HG02759 (cell line): Measurements from ENCODE around the gene CLTB.
"Not testable (repeated sequence)": the region's sequence is repeated elsewhere in the genome, so short reads cannot be mapped to it uniquely, and the experiment has no call there.

Experiments used
- ATAC-seq: cut with Tn5 transposase; IDR thresholded peaks from one replicate; pipeline ENCODE4 v1.9.1; 2021; ENCODE audit warnings: mild to moderate bottlenecking, moderate library complexity; ENCODE audit not compliant: unreplicated experiment

Gene CLTB

DNA sequence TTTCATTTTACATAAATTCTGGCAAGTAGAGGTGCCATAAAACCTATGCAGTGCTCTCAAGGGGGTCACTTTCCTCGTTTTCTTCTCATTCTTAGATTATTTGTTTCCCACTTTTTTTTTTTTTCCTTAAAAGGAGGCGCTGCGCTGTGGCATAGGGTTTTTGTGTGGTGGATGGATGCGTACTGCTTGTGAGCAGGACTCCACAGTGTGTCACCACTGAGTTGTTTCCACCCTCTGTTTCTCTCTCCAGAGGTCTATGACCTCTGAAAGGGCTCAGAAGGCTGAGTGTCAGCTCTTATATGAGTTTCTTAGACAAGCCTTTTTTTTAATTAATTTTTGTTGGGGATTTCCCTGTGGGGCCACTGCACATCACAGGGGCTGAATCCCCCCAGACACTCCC lies 13.6 kb upstream of the CLTB start:
- ATAC-seq, result no peak

DNA sequence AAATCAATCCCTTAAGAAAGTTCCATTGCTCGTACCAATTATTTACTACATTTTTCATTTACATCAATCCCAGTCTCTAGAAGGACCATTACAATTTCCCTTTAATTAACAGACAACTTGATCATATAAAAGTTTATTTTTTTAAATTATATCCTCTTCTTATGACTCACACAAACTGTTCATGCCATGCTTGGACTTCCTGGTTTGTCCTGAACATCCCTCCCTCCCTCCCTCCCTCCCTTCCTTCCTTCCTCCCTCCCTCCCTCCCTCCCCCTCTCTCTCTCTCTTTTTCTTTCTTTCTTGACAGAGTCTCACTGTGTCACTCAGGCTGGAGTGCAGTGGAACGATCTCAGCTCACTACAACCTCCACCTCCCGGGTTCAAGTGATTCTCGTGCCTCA lies 11.6 kb upstream of the CLTB start:
- ATAC-seq, result no peak

DNA sequence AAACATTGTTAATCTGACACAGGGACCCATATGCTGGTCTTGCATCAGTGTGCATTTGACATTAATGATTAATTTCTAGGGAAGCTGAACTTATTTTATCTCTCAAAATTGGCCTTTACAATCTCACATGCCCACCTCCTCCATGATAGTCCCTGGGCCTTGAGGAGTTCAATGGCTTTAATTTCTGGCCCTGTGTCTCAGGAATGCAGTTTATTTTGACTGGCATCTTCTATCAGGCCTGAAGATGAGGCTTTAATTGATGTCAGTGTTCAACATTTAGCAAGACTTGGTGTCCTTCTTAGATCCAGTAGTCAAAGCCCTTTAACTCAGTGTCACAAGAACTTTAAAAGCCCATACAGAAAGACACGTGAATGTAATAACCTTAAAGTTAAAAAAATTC lies 10.5 kb upstream of the CLTB start:
- ATAC-seq, result no peak

DNA sequence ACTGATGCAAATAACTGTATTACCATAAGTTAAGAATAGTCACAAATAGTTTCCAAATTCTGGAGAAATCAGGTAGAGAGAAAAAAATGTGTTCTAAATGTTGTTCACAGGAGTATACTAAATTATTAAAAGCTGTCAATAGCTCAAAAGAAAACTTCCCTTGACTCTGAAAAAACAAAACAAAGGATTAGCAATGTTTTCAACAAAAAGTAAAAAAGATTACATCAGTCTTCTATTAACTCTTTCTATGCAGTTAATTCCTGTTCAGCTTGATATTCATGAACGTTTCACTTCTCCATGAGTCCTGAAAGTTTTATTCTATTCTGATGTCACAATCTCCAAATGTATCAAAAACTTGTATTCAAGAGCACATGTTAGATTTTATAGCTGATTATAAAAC lies 9.5 kb upstream of the CLTB start:
- ATAC-seq, result no peak

DNA sequence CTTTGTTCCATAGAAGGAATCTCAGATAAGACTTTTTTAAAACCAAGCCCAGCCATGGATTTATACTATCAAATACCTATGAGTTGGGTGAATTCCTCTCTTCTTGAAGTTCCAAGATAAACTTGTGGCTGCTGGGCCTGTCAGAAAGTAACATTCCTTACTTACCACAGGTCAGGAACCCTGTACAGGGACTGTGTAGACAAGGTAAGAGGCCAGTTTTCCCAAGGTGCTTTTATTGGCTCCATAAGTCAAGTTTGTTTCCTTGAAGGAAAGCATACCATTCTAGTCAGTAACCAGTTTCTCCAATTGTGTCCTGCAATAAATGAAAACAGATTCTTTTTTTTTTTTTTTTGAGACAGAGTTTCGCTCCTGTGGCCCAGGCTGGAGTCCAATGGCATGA lies 8.8 kb upstream of the CLTB start:
- no peak for ATAC-seq

- no peak for ATAC-seq
Observed at GRCh38 chr5:176424181-176424580, 7.8 kb upstream of the CLTB start.

GRCh38 chr5:176420972-176421544 lies 4.7 kb upstream of the CLTB start:
- no peak for ATAC-seq

DNA sequence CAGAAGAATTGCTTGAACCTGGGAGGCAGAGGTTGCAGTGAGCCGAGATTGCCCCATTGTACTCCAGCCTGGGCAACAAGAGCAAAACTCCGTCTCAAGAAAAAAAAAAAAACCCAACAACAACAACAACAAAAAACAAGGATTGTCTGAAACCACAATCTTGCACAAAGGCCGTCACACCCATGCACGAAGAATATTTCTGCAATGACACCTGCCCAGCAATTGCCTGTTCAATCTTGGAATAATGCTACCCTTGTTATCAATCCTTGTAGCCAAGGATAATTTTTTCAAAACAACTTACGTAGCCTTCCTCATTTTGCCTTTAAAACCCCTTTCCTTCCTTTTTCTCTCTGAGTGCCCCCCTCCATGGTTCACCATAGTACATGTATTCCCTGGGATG lies 3.7 kb upstream of the CLTB start:
- no peak for ATAC-seq

DNA sequence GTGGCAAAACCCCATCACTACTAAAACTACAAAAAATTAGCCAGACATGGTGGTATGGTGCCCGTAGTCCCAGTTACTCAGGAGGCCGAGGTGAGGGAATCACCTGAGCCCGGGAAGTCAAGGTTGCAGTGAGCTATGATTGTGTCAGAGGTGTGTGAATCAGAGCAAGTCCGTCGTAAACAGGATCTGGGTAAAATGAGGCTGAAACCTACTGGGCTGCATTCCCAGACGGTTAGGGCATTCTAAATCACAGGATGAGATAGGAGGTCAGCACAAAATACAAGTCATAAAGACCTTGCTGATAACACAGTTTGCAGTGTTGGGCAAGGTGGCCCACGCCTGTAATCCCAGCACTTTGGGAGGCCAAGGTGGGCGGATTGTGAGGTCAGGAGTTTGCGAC lies 1.9 kb upstream of the CLTB start:
- ATAC-seq, result no peak

GRCh38 chr5:176416965-176417364 lies 626 bp upstream of the CLTB start:
- no peak for ATAC-seq

- ATAC-seq, result no peak
Observed at GRCh38 chr5:176415240-176415951, 943 bp downstream of the CLTB start.

GRCh38 chr5:176414704-176415103 lies 1.6 kb downstream of the CLTB start:
- ATAC-seq, result no peak

DNA sequence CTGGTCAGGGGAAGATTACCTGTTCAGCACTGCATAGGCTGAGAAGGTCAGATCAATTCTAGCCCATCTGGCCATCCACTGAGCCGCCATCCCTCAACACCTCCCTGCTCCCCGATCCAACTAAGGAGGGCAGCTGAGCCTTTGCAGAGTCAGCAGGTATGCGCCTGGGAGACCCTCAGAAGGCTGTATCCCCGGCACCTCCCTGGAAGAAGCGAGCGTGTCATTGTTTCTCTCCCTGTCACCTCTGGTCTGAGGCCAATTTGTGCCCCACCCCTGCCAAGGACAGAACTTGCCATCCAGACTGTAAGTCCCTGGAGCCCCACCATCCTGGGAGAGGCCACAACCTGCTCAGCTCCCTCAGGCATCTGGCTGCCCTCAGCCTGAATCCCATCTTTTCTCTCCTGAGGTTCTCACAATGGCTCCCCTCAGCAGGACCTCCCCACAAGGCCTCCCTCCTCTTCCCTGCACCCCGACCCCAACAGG lies 2.6 kb downstream of the CLTB start:
- ATAC-seq, result no peak

GRCh38 chr5:176413255-176413565 lies 3.1 kb downstream of the CLTB start:
- ATAC-seq, result no peak

DNA sequence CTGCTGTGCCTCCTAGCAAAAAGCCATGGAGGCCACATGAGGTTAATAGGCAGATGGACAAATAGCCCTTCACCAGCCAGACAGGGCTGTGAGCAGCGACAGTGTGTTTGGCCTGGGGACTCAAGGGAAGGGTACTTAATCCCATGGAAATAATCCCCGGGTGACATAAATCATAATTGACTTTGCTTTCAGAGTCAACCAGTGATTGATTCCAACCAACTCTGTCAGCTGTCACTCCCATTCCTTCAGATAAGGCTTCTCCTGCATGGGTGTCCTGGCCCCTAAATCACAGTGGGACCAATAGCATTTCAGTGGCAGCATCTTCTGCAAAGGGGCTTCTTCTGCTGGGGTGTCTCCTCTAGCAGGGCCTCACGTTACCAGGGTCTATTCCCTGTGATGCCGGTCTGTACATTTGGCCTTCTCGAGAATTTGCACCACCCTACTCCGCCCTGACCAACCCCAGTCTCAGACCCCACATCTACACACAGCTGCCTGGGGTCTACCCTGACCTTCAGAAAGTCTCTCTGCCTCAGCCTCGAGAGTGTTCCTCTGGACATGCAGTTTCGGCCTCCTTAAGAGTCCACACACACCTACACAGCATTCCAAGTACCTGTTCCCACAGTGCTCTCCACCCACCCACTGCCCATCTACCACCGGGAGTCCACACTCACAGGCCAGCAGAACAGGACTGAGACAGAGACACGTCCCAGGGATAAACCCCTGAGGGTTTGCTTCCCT lies 3.7 kb downstream of the CLTB start:
- ATAC-seq, result no peak

- no peak for ATAC-seq
Observed at GRCh38 chr5:176410486-176411180, 5.7 kb downstream of the CLTB start.

GRCh38 chr5:176409765-176410164 lies 6.6 kb downstream of the CLTB start:
- ATAC-seq, result no peak

GRCh38 chr5:176408590-176408989 lies 7.7 kb downstream of the CLTB start:
- no peak for ATAC-seq

DNA sequence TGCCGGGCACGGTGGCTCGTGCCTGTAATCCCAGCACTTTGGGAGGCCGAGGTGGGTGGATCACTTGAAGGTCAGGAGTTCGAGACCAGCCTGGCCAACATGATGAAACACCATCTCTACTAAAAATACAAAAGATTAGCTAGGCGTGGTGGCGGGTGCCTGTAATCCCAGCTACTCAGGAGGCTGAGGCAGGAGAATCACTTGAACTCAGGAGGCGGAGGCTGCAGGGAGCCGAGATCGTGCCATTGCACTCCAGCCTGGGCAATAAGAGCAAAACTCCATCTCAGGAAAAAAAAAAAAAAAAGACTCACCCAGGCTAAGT lies 8.1 kb downstream of the CLTB start:
- not testable (repeated sequence) for ATAC-seq

GRCh38 chr5:176407456-176408251 lies 8.7 kb downstream of the CLTB start:
- no peak for ATAC-seq

DNA sequence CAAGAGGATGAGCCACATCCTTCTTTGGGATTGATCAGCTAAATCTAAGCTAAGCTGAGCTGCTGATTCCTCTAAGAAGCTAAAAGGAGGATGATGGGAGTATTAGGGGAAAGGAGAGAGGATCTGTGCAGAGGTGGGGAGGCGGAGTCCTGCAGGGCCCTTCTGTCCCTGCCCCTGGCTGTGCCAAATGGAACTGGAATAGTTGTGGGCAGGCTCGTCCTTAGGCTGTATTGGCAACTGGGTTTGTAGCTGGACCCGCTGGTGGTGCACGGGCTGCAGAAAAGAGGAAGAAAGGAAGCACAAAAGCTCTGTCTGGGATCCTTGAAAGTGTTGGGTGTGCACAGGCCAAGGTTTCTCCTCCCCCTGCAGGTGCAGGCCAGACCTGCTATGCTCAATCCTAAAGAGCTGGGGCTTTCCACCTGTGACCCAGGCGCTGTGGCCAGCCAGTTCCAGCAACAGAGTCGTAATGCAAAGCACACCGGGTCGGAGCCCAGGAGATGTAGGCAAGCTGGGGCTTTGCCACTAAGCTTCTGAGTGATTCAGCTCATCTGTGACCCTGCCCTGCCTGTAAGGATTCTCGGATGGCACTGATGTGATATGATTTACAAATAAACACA lies 9.8 kb downstream of the CLTB start:
- ATAC-seq, result no peak
